HEK293 (cell line): ENCODE measurements around the gene TDP1.

Experiments
- CTCF ChIA-PET: fragments of 350-600 bp; formaldehyde crosslinking; extraction: SDS; loops from one replicate; lab custom pipeline; 2021; ENCODE audit warnings: antibody characterized with exemption; lab: Yijun Ruan, JAX
- POLR2A ChIA-PET: fragments of 300-600 bp; formaldehyde crosslinking; extraction: SDS; loops from one replicate; lab custom pipeline; 2020; ENCODE audit warnings: antibody characterized with exemption, inconsistent platforms; lab: Yijun Ruan, JAX
- H3K27ac ChIP-seq: fragments of 200-500 bp; sonication (Bioruptor generic); 2 replicates; pipeline ENCODE4 v1.5.1; 2014; ENCODE audit warnings: low read depth, low read length, control low read depth, inconsistent platforms; ENCODE audit errors: extremely low read depth
- H3K36me3 ChIP-seq, 2 experiments: fragments of 200-500 bp in 1 of 2; sonication (Bioruptor generic) in 1 of 2; 1 replicate in 1 of 2; 2 replicates in 1 of 2; pipeline ENCODE4 v1.5.1; 2014 to 2017; ENCODE audit warnings: inconsistent platforms in 2 of 2, low read length in 2 of 2; ENCODE audit not compliant: control insufficient read depth in 2 of 2, insufficient read depth in 1 of 2
- H3K4me1 ChIP-seq: fragments of 200-500 bp; sonication (Bioruptor generic); 2 replicates; pipeline ENCODE4 v1.5.1; 2014; ENCODE audit warnings: mild to moderate bottlenecking, low read length, inconsistent platforms; ENCODE audit not compliant: control insufficient read depth, insufficient read depth
- H3K4me3 ChIP-seq: 2 replicates; pipeline ENCODE4 v1.5.1; 2011; ENCODE audit warnings: low read depth, mild to moderate bottlenecking, control low read depth, low read length, moderate library complexity
- H3K9me3 ChIP-seq: fragments of 200-500 bp; sonication (Bioruptor generic); 2 replicates; pipeline ENCODE4 v1.5.1; 2014; ENCODE audit warnings: low read depth, low read length, inconsistent platforms; ENCODE audit not compliant: control insufficient read depth, insufficient read depth
- KLF16 ChIP-seq: fragments of 450-650 bp; formaldehyde crosslinking; IDR thresholded peaks from 2 replicates; pipeline ENCODE4 v1.5.1; 2017; ENCODE audit warnings: missing biosample characterization, missing genetic modification characterization
- SCRT1 ChIP-seq: fragments of 450-650 bp; formaldehyde crosslinking; IDR thresholded peaks from 2 replicates; pipeline ENCODE4 v1.5.1; 2016; ENCODE audit warnings: missing biosample characterization, missing genetic modification characterization, borderline replicate concordance
- ZNF132 ChIP-seq: fragments of 450-650 bp; formaldehyde crosslinking; IDR thresholded peaks from 2 replicates; pipeline ENCODE4 v1.5.1; 2017; ENCODE audit warnings: missing biosample characterization, missing genetic modification characterization, borderline replicate concordance
- ZNF274 ChIP-seq, 2 experiments: fragments of 200-500 bp in 1 of 2; fragments of 450-650 bp in 1 of 2; sonication (Bioruptor generic) in 1 of 2; formaldehyde crosslinking in 1 of 2; IDR thresholded peaks; 2 replicates each; pipeline versions ENCODE4 v1.5.1 to v1.6.1; 2014 to 2016; ENCODE audit warnings: borderline replicate concordance in 1 of 2, inconsistent platforms in 1 of 2, low read length in 1 of 2, missing biosample characterization in 1 of 2, missing genetic modification characterization in 1 of 2
- ZNF404 ChIP-seq: fragments of 450-650 bp; formaldehyde crosslinking; IDR thresholded peaks from 2 replicates; pipeline ENCODE4 v1.5.1; 2017; ENCODE audit warnings: missing biosample characterization, missing genetic modification characterization
- ZNF677 ChIP-seq: fragments of 450-650 bp; IDR thresholded peaks from 2 replicates; pipeline ENCODE4 v1.5.0; 2018; ENCODE audit warnings: missing biosample characterization, mild to moderate bottlenecking, missing genetic modification characterization, moderate library complexity
- ZNF791 ChIP-seq: fragments of 450-650 bp; formaldehyde crosslinking; IDR thresholded peaks from 2 replicates; pipeline ENCODE4 v1.5.1; 2016; ENCODE audit warnings: missing biosample characterization, missing genetic modification characterization
- TF ChIP-seq, protein P1 (sequence below): fragments of 450-650 bp; formaldehyde crosslinking; IDR thresholded peaks from 2 replicates; pipeline ENCODE4 v1.5.1; 2017; ENCODE audit warnings: missing biosample characterization, missing genetic modification characterization
- TF ChIP-seq, protein P2 (sequence below): fragments of 450-650 bp; IDR thresholded peaks from 2 replicates; pipeline ENCODE4 v1.5.1; 2018; ENCODE audit warnings: missing biosample characterization, missing genetic modification characterization
- TF ChIP-seq, protein P3 (sequence below): fragments of 450-650 bp; formaldehyde crosslinking; IDR thresholded peaks from 2 replicates; pipeline ENCODE4 v1.5.1; 2016; ENCODE audit warnings: missing biosample characterization, missing genetic modification characterization
- TF ChIP-seq, protein P4 (sequence below): fragments of 450-650 bp; IDR thresholded peaks from 2 replicates; pipeline ENCODE4 v1.5.1; 2018; ENCODE audit warnings: missing biosample characterization, mild to moderate bottlenecking, missing genetic modification characterization
- TF ChIP-seq, protein P5 (sequence below): fragments of 450-650 bp; formaldehyde crosslinking; conservative IDR thresholded peaks from 2 replicates; pipeline ENCODE4 v1.5.1; 2016; ENCODE audit warnings: low read depth, missing biosample characterization, missing genetic modification characterization
- TF ChIP-seq, protein P6 (sequence below): fragments of 450-650 bp; formaldehyde crosslinking; IDR thresholded peaks from 2 replicates; pipeline ENCODE4 v1.5.1; 2017; ENCODE audit warnings: missing biosample characterization, missing genetic modification characterization
- TF ChIP-seq, protein P7 (sequence below): fragments of 450-650 bp; formaldehyde crosslinking; conservative IDR thresholded peaks from 2 replicates; pipeline ENCODE4 v1.5.1; 2016; ENCODE audit warnings: low read depth, missing biosample characterization, missing genetic modification characterization
- TF ChIP-seq, protein P8 (sequence below): fragments of 450-650 bp; formaldehyde crosslinking; IDR thresholded peaks from 2 replicates; pipeline ENCODE4 v1.5.0; 2017; ENCODE audit warnings: missing biosample characterization, missing genetic modification characterization, borderline replicate concordance

TDP1 gene

DNA sequence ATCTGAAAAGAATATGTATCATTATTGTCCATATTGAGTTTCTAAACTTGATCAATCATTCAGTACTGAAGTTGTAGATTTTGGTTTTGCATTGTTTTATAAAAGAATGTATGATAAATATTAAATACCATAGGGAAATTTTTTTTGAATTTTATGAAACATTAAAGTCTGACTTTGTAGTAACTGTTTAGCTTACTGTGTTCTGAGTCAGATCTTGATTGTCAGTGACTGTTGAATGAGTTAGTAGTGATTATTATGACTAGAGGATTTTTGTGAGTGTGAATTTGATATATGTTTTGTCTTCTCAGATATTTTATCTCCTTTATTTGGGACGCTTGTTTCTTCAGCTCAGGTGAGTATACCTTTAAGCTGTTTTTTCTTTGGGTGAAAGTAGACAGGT lies 10.1 kb downstream of the TDP1 start:
- H3K9me3 ChIP-seq: no peaks in the 10 kb centered on the region
- no peak overlapping the region for H3K27ac ChIP-seq
- no peak overlapping the region for H3K4me3 ChIP-seq
- H3K36me3 ChIP-seq: peaks cover 20 to 79% of the 10 kb centered on the region in 2 experiments
- ChIA-PET CTCF (interaction anchor here (0.8 to 1.2 kb wide), 3 partner anchors 10 to 27 kb away, joined by 4 to 5 read pairs (median 4); partner anchors contain the start of gene TDP1), POLR2A (no interaction called here)
- H3K4me1 ChIP-seq: no peaks in the 10 kb centered on the region
- no peak for TF ChIP-seq ZNF132 (tag by site-specific recombination)
- TF ChIP-seq, protein P1, sequence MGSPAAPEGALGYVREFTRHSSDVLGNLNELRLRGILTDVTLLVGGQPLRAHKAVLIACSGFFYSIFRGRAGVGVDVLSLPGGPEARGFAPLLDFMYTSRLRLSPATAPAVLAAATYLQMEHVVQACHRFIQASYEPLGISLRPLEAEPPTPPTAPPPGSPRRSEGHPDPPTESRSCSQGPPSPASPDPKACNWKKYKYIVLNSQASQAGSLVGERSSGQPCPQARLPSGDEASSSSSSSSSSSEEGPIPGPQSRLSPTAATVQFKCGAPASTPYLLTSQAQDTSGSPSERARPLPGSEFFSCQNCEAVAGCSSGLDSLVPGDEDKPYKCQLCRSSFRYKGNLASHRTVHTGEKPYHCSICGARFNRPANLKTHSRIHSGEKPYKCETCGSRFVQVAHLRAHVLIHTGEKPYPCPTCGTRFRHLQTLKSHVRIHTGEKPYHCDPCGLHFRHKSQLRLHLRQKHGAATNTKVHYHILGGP: no peak
- TF ChIP-seq KLF16 (tag by site-specific recombination): no peak
- no peak for TF ChIP-seq ZNF677 (tag by site-specific recombination)
- TF ChIP-seq, protein P2, sequence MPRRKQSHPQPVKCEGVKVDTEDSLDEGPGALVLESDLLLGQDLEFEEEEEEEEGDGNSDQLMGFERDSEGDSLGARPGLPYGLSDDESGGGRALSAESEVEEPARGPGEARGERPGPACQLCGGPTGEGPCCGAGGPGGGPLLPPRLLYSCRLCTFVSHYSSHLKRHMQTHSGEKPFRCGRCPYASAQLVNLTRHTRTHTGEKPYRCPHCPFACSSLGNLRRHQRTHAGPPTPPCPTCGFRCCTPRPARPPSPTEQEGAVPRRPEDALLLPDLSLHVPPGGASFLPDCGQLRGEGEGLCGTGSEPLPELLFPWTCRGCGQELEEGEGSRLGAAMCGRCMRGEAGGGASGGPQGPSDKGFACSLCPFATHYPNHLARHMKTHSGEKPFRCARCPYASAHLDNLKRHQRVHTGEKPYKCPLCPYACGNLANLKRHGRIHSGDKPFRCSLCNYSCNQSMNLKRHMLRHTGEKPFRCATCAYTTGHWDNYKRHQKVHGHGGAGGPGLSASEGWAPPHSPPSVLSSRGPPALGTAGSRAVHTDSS (tag by site-specific recombination): no peak
- TF ChIP-seq ZNF274 (IDR thresholded peaks at IDR 0.05; ENCODE audit: low read length): no peak
- TF ChIP-seq ZNF274 (tag by site-specific recombination; IDR thresholded peaks at IDR 0.05; ENCODE audit: borderline replicate concordance): no peak
- TF ChIP-seq, protein P3, sequence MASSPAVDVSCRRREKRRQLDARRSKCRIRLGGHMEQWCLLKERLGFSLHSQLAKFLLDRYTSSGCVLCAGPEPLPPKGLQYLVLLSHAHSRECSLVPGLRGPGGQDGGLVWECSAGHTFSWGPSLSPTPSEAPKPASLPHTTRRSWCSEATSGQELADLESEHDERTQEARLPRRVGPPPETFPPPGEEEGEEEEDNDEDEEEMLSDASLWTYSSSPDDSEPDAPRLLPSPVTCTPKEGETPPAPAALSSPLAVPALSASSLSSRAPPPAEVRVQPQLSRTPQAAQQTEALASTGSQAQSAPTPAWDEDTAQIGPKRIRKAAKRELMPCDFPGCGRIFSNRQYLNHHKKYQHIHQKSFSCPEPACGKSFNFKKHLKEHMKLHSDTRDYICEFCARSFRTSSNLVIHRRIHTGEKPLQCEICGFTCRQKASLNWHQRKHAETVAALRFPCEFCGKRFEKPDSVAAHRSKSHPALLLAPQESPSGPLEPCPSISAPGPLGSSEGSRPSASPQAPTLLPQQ (tag by site-specific recombination): no peak
- TF ChIP-seq, protein P4, sequence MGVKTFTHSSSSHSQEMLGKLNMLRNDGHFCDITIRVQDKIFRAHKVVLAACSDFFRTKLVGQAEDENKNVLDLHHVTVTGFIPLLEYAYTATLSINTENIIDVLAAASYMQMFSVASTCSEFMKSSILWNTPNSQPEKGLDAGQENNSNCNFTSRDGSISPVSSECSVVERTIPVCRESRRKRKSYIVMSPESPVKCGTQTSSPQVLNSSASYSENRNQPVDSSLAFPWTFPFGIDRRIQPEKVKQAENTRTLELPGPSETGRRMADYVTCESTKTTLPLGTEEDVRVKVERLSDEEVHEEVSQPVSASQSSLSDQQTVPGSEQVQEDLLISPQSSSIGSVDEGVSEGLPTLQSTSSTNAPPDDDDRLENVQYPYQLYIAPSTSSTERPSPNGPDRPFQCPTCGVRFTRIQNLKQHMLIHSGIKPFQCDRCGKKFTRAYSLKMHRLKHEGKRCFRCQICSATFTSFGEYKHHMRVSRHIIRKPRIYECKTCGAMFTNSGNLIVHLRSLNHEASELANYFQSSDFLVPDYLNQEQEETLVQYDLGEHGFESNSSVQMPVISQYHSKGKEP: no peak
- TF ChIP-seq, protein P5, sequence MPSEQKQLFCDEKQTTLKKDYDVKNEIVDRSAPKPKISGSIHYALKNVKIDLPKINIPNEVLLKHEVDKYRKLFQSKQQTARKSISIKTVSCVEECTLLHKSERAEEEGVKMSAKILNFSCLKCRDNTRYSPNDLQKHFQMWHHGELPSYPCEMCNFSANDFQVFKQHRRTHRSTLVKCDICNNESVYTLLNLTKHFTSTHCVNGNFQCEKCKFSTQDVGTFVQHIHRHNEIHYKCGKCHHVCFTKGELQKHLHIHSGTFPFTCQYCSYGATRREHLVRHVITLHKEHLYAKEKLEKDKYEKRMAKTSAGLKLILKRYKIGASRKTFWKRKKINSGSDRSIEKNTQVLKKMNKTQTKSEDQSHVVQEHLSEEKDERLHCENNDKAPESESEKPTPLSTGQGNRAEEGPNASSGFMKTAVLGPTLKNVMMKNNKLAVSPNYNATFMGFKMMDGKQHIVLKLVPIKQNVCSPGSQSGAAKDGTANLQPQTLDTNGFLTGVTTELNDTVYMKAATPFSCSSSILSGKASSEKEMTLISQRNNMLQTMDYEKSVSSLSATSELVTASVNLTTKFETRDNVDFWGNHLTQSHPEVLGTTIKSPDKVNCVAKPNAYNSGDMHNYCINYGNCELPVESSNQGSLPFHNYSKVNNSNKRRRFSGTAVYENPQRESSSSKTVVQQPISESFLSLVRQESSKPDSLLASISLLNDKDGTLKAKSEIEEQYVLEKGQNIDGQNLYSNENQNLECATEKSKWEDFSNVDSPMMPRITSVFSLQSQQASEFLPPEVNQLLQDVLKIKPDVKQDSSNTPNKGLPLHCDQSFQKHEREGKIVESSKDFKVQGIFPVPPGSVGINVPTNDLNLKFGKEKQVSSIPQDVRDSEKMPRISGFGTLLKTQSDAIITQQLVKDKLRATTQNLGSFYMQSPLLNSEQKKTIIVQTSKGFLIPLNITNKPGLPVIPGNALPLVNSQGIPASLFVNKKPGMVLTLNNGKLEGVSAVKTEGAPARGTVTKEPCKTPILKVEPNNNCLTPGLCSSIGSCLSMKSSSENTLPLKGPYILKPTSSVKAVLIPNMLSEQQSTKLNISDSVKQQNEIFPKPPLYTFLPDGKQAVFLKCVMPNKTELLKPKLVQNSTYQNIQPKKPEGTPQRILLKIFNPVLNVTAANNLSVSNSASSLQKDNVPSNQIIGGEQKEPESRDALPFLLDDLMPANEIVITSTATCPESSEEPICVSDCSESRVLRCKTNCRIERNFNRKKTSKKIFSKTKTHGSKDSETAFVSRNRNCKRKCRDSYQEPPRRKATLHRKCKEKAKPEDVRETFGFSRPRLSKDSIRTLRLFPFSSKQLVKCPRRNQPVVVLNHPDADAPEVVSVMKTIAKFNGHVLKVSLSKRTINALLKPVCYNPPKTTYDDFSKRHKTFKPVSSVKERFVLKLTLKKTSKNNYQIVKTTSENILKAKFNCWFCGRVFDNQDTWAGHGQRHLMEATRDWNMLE (tag by site-specific recombination): no peak
- TF ChIP-seq, protein P6, sequence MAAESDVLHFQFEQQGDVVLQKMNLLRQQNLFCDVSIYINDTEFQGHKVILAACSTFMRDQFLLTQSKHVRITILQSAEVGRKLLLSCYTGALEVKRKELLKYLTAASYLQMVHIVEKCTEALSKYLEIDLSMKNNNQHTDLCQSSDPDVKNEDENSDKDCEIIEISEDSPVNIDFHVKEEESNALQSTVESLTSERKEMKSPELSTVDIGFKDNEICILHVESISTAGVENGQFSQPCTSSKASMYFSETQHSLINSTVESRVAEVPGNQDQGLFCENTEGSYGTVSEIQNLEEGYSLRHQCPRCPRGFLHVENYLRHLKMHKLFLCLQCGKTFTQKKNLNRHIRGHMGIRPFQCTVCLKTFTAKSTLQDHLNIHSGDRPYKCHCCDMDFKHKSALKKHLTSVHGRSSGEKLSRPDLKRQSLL: no peak
- no peak for TF ChIP-seq SCRT1 (tag by site-specific recombination)
- TF ChIP-seq, protein P7, sequence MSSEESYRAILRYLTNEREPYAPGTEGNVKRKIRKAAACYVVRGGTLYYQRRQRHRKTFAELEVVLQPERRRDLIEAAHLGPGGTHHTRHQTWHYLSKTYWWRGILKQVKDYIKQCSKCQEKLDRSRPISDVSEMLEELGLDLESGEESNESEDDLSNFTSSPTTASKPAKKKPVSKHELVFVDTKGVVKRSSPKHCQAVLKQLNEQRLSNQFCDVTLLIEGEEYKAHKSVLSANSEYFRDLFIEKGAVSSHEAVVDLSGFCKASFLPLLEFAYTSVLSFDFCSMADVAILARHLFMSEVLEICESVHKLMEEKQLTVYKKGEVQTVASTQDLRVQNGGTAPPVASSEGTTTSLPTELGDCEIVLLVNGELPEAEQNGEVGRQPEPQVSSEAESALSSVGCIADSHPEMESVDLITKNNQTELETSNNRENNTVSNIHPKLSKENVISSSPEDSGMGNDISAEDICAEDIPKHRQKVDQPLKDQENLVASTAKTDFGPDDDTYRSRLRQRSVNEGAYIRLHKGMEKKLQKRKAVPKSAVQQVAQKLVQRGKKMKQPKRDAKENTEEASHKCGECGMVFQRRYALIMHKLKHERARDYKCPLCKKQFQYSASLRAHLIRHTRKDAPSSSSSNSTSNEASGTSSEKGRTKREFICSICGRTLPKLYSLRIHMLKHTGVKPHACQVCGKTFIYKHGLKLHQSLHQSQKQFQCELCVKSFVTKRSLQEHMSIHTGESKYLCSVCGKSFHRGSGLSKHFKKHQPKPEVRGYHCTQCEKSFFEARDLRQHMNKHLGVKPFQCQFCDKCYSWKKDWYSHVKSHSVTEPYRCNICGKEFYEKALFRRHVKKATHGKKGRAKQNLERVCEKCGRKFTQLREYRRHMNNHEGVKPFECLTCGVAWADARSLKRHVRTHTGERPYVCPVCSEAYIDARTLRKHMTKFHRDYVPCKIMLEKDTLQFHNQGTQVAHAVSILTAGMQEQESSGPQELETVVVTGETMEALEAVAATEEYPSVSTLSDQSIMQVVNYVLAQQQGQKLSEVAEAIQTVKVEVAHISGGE (tag by site-specific recombination): no peak
- TF ChIP-seq ZNF791 (tag by site-specific recombination): no peak
- TF ChIP-seq ZNF404 (tag by site-specific recombination): no peak
- TF ChIP-seq, protein P8, sequence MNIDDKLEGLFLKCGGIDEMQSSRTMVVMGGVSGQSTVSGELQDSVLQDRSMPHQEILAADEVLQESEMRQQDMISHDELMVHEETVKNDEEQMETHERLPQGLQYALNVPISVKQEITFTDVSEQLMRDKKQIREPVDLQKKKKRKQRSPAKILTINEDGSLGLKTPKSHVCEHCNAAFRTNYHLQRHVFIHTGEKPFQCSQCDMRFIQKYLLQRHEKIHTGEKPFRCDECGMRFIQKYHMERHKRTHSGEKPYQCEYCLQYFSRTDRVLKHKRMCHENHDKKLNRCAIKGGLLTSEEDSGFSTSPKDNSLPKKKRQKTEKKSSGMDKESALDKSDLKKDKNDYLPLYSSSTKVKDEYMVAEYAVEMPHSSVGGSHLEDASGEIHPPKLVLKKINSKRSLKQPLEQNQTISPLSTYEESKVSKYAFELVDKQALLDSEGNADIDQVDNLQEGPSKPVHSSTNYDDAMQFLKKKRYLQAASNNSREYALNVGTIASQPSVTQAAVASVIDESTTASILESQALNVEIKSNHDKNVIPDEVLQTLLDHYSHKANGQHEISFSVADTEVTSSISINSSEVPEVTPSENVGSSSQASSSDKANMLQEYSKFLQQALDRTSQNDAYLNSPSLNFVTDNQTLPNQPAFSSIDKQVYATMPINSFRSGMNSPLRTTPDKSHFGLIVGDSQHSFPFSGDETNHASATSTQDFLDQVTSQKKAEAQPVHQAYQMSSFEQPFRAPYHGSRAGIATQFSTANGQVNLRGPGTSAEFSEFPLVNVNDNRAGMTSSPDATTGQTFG (tag by site-specific recombination): no peak
